SU-DHL-6 (cell line): ENCODE measurements around the gene TMPRSS4.

Experiments used
- EZH2phosphoT487 ChIP-seq: fragments of 200-600 bp; sonication (generic), shearing (Covaris generic); conservative IDR thresholded peaks from 2 replicates; pipeline ENCODE4 v1.6.1; 2018; ENCODE audit warnings: mild to moderate bottlenecking, antibody characterized with exemption, low read length, moderate library complexity, mixed read lengths
- TF ChIP-seq, protein P1 (sequence below): fragments of 200-600 bp; sonication (generic); IDR thresholded peaks from one replicate; pipeline ENCODE4 v1.5.1; 2017; ENCODE audit warnings: antibody characterized with exemption, mild to moderate bottlenecking, low read length, moderate library complexity; ENCODE audit not compliant: insufficient read depth, poor library complexity, severe bottlenecking

DNA sequence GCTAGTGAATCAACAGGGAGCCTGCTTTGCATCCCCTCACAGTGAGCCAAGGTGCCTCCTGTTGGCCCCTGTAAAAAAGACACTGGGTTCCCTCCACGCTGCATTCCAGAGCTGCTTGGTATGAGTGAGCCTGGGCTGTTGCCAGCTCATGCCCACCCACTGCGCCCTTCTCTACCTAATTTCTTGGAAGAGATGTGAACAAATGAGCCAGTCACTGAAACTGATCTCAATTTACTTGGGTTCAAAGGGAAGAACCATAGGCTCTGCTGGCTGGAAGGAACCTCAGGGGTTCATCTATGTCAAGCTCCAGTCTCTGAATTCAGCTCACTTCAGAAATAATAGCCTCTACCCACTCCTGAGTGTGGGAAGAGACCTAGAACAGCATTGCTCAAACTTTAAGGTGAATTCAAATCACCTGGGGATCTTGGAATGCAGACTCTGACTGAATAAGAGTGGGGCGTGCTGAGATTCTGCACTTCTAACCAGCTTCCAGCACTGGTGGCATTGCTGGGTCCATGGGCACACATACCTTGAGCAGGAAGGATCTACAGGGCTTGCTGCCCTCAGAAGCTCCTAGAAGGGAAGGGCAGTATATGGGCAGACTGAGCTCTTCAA, 5.4 kb upstream of the TMPRSS4 start:
- TF ChIP-seq, protein P1, sequence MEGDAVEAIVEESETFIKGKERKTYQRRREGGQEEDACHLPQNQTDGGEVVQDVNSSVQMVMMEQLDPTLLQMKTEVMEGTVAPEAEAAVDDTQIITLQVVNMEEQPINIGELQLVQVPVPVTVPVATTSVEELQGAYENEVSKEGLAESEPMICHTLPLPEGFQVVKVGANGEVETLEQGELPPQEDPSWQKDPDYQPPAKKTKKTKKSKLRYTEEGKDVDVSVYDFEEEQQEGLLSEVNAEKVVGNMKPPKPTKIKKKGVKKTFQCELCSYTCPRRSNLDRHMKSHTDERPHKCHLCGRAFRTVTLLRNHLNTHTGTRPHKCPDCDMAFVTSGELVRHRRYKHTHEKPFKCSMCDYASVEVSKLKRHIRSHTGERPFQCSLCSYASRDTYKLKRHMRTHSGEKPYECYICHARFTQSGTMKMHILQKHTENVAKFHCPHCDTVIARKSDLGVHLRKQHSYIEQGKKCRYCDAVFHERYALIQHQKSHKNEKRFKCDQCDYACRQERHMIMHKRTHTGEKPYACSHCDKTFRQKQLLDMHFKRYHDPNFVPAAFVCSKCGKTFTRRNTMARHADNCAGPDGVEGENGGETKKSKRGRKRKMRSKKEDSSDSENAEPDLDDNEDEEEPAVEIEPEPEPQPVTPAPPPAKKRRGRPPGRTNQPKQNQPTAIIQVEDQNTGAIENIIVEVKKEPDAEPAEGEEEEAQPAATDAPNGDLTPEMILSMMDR: no peak
- no peak for TF ChIP-seq EZH2phosphoT487
